HG03135 (cell line): Measurements from ENCODE around the gene JAM2.
"Not testable (repeated sequence)": the region's sequence is repeated elsewhere in the genome, so short reads cannot be mapped to it uniquely, and the experiment has no call there.

Experiments used
- ATAC-seq: cut with Tn5 transposase; IDR thresholded peaks from one replicate; pipeline ENCODE4 v1.9.1; 2021; ENCODE audit warnings: mild to moderate bottlenecking, moderate library complexity; ENCODE audit not compliant: unreplicated experiment

Gene JAM2

GRCh38 chr21:25638660-25639550 is at the start of gene JAM2:
Gene JAM2 (plus strand): TSS chr21:25639258. CDS start chr21:25639822, 564 bp downstream.
- peak; percentile 41 for ATAC-seq

GRCh38 chr21:25589887-25590286 is 49.2 kb upstream of the JAM2 start:
- no peak for ATAC-seq

DNA sequence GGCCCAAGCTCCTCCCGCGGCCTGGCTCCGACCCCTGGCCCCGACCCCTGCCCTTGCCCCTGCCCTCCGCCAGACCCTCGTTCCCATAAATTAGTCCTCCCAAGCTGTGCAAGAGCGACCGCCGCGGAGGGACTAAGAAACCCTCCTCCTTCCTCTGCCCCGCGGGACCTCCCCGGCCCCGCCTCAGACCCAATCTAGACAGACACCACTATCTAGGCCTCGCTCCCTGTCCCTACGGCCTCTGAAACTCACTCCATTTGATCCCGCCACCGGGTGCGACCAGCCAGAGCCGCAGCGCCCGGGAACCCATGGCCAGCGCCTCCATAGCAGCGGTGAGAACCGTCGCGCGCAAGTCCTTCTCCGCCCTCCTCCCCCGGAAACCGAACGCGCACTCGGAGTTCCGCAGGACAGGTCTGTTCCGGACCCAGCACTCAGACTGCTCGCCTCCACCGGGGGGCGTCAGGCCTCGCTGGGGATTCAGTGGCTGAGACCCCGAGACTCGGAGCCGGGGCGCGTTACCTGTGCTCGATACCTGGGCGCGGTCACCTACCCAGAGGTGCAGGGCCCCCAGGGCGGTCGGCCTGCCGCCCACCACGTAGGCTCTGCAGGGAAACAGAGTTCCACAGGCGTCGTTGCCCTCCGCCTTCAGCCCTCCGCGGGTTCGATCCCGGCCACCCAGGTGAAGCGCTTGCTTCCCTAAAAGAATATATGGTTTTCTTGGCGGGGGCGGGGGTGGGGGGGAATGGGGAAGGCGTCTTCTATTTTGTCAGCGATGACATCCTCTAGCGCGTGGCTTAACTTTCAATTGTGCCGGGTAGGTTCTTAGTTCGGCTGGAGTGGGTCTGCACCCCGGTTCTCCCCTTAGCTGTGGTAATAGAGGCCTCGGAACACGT is 31.7 kb upstream of the JAM2 start, which contains the start of gene MRPL39:
TSS of gene MRPL39 (minus strand) at position 331 of the 893 bp plus-strand sequence. CDS start at position 325, 6 bp downstream.
- ATAC-seq = peak; percentile 94

- ATAC-seq = peak; percentile 81
Measured at GRCh38 chr21:25608044-25608737, 30.9 kb upstream of the JAM2 start.

GRCh38 chr21:25614441-25614840 is 24.6 kb upstream of the JAM2 start:
- no peak for ATAC-seq

DNA sequence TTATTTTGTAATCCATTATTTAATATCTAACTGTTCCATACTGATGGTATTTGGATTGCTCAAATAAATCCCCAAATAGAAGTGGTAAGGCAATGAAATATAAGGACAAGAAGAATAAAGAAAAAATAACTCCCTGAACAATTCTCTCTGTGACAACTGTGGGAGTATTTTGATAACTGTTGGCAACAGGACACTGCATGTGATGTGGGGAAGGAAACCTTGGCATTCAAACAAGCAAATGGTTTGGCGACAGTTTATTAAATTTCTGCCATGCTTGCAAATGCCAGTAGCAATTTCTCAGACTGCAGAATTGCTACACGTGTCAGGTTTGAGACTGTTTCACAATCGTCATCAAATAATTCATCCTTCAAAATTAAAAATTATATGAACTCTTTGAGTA is 23.2 kb upstream of the JAM2 start:
- no peak for ATAC-seq

GRCh38 chr21:25619198-25619597 is 19.9 kb upstream of the JAM2 start:
- no peak for ATAC-seq

DNA sequence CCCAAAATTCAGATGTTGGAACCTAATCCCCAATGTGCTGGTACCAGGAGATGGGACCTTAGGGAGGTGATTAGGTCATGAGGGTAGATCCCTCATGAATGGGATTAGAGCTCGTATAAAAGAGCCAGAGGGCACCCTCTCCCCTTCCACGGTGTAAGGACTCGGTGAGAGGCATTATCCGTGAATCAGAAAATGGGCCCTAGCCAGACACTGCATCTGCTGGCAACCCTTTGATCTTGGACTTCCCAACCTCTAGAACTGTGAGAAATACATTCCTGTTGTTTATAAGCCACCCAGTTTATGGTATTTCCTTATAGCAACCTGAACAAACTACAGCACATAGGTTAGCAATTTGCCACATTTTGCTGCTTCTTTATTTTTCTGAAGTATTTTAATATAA is 14.5 kb upstream of the JAM2 start:
- ATAC-seq = no peak

DNA sequence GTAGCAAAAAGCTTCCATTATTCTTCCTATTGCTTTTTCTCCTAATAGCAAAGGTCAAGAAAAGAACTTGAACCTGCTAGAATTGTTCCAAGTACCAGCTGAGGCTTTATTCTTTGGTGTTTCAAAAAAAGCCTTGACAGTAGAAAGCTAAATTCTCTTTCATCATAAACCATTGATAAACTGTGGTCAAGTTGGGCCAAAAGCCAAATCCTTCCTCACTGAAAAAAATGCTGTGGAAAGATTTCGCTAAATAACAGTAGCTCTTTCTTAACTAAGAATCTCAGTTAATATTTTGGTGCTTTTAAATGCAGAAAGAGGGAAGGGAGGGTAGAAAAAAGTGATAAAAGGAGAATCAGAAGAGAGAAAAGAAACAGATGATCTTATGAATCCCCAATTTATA is 14.0 kb upstream of the JAM2 start:
- no peak for ATAC-seq

- ATAC-seq = not testable (repeated sequence)
Measured at GRCh38 chr21:25625776-25626555, 13.1 kb upstream of the JAM2 start.

GRCh38 chr21:25626757-25627156 is 12.3 kb upstream of the JAM2 start:
- no peak for ATAC-seq

DNA sequence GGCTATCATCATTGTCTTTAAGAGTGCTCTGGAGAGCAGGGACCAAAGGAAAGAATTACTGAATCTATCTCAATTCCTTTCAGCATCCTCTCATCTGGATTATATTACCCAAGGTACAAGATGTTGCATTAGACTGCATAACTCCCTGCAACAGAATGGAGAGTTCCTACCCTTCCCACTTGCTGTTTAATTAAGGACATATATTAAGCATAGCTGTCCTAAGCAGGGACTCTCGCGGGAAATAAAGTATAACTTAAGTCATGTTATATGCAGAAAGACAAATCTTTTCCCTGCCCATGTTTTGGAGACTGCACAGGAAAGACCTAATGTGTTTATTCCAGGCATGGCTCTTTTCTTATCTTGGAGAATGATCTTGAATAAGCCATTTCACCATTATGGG is 6.8 kb upstream of the JAM2 start:
- no peak for ATAC-seq

DNA sequence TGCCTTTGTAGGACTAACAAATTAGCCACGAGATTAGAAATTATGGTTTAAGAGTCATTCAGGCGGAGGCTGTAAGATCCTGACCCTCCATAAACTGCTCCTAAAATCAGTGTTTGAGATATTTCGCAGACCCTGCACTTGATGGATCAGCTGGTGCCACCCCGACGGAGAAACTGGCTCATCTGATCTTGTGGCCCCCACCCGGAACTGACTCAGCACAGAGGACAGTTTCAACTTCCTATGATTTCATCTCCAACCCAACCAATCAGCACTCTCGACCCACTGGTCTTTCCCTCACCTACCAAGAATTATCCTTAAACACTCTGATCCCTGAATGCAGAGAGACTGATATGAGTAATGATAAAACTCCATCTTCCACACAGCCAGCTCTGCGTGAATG is 3.7 kb upstream of the JAM2 start:
- no peak for ATAC-seq

DNA sequence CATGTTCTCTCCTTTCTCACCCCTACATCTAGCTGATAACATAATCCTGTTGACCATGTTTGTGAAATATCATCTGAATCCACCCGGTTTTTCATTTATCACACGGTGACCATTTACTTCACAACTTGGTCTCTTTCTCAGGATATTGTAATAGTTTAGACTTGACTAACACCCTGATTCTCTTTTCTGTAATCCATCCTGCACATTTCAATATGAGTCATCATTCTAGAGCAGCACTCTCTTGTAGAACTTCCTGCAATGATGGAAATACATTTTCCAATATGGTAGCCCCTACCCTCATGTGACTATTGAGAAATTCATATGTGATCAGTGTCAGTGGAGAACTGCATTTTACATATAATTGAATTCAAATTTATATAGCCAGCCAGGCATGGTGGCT is 2.3 kb upstream of the JAM2 start:
- ATAC-seq = no peak

DNA sequence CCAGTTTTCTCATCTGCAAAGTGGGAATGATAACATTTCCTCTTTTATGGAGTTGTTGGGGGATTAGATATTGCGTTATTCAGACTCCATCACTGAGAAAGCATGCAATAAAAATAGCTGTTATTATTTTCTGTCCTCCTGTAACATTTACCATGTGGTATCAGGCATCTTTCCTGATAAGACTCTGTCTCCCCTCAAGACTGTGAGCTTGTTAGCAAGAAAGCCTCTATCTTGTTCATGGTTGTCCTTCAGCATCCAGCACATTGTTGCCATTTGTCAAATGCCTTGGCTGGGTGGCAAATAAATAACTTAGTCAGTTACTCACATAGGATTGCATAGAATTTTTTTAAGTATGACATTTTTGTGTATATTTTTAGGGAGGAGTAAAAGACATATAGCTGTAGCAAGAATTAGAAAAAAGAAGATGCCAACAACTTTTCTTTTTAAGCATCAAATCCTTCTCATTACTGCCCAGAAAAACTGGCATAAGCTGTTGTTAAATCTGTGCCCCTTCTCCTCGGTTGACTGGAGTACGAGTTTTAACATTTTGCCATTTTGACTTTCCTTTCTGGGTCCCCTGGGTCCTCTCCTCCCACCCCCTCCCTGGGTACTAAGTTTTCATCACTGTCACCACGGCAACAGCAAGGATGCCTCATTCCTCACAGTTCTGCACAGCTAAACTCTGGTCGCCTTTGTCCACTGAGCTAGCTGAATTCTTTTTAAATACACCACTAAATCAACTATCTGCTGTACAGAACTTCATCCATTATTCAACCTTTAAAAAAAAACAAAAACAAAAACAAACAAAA is 1.0 kb upstream of the JAM2 start:
- no peak for ATAC-seq

DNA sequence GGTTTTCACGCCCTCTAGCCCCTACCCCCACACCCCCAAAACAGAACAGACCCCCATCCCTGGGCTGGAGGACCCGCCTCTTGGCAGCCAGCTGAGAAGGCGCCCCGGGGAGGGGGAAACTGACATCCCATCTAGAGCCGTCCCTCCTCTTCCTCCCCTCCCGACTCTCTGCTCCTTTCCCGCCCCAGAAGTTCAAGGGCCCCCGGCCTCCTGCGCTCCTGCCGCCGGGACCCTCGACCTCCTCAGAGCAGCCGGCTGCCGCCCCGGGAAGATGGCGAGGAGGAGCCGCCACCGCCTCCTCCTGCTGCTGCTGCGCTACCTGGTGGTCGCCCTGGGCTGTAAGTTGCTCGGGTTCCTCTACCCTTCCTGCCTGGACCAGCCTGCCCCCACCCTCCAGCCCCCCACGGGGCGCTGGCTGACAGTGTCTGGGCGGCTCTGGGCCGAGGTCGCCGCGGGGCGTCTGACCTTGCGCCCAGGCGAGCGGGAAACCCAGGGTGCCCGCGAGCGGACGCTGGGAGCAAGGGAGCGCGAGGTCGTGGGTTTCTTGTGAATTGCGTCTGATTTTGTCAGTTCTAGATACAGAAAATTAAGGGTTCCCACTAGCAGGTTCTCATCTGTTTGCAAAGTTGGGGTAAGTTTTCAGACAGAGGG is 618 bp downstream of the JAM2 start:
- ATAC-seq = peak; percentile 67

- ATAC-seq = peak; percentile 34
Measured at GRCh38 chr21:25640202-25640942, 1.3 kb downstream of the JAM2 start.

GRCh38 chr21:25640943-25641292 is 1.9 kb downstream of the JAM2 start:
- ATAC-seq = no peak
